Measurements from ENCODE around the gene TNFSF12.

GRCh38 chr17:7509937-7510336 lies 38.9 kb upstream of the TNFSF12 start:
- TF ChIP-seq TEAD1 (CRISPR knock-in tag; IDR thresholded peaks at IDR 0.05) (no peak), KAT7 (CRISPR knock-in tag; IDR thresholded peaks at IDR 0.05; ENCODE audit: borderline replicate concordance) (no peak), SP1 (CRISPR knock-in tag; conservative IDR thresholded peaks at IDR 0.05) (no peak), CTCF (IDR thresholded peaks at IDR 0.05) (no peak), ATF6 (CRISPR knock-in tag; IDR thresholded peaks at IDR 0.05) (no peak), AFF4 (CRISPR knock-in tag; IDR thresholded peaks at IDR 0.05; ENCODE audit: borderline replicate concordance) (no peak), ZNF281 (CRISPR knock-in tag; IDR thresholded peaks at IDR 0.05) (no peak), CREM (CRISPR knock-in tag; IDR thresholded peaks at IDR 0.05) (no peak), NFYB (CRISPR knock-in tag; conservative IDR thresholded peaks at IDR 0.05; ENCODE audit: low read depth) (no peak), NR2C2 (CRISPR knock-in tag; IDR thresholded peaks at IDR 0.05) (no peak), FOXK1 (CRISPR knock-in tag; IDR thresholded peaks at IDR 0.05) (no peak), USF2 (CRISPR knock-in tag; IDR thresholded peaks at IDR 0.05) (no peak), ZBTB43 (CRISPR knock-in tag; IDR thresholded peaks at IDR 0.05) (no peak), CREB1 (CRISPR knock-in tag; IDR thresholded peaks at IDR 0.05) (no peak)

Data from WTC11 (cell line).